ENCODE measurements around the gene FADS6.
A peak's percentile ranks its signal among the peaks of the same experiment; 100 is the strongest.

Gene FADS6

DNA sequence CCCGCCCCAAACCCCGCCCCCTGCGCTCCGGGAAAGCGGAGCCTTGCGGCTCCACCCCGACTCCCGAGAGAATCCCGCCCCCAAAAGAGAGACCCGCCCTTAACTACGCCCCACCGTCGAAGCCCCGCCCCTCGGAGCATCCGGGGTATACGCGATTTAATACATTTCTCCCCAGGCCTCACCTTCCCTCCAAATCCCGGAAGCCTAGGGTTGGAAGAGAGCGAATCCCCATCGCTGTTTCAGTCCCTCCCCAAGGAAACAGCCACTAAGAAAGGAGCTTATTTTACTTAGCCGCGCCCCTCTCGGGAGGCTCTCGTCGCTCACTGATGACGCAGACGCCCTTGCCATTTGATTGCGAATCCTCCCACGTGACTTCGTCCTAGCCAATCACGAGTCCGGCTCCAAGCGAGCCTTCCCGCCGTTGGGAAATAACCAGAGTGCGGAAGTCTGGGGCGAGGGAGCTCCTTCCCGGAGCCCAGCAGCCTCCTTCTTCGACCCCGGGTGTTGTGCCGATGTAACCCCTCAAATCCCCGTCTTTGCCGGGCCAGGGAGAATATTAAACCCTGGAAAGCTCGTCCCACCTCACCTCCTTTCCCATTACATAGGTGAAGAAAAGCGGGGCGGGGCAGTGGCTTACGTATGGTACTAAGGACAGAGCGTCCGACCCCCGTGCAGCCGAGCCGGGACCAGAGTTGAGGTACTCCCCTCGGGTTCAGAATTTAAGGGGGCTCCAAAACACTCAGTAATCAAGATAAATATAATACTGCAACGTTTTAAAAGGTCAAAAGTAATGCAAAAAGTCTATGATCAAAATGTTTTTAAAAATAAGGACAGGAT lies 20.2 kb downstream of the FADS6 start:
- Histone ChIP-seq H3F3A (ENCODE audit: insufficient read depth, low read length) (0 out of 2 replicates have a peak, but pooled peaks cover 4% of the 10 kb centered on the region), H3K36me3 (replicated peaks; ENCODE audit: insufficient read depth, low read length) (no peaks in the 10 kb centered on the region), H3K9me3 (replicated peaks; ENCODE audit: insufficient read depth, low read length) (no peaks in the 10 kb centered on the region), H3K27ac (ENCODE audit: low read length) (peak overlapping the region; percentile 56; the same call in 1 of the 2 replicates), H2AFZ (ENCODE audit: low read length) (peak overlapping the region; percentile 51), H3K79me2 (ENCODE audit: low read length) (no peaks in the 10 kb centered on the region), H3K9me2 (replicated peaks; ENCODE audit: insufficient read depth, low read length) (no peaks in the 10 kb centered on the region), H3K4me3 (ENCODE audit: low read length) (peak overlapping the region; percentile 87), H3K4me2 (ENCODE audit: low read depth, low read length) (peak overlapping the region; percentile 84), H3K4me1 (ENCODE audit: low read length) (peaks cover 24% of the 10 kb centered on the region; the same call in 1 of the 2 replicates), H4K20me1 (ENCODE audit: insufficient read depth, low read length) (no peaks in the 10 kb centered on the region), H3K9ac (ENCODE audit: low read length) (peak overlapping the region; percentile 86), H3K27me3 (replicated peaks; ENCODE audit: insufficient read depth, low read length) (peaks cover 14% of the 10 kb centered on the region)
- DNase-seq = peak; percentile 100
- no peak for TF ChIP-seq EZH2 (optimal IDR thresholded peaks at IDR 0.05; ENCODE audit: low read depth, low read length)

DNA sequence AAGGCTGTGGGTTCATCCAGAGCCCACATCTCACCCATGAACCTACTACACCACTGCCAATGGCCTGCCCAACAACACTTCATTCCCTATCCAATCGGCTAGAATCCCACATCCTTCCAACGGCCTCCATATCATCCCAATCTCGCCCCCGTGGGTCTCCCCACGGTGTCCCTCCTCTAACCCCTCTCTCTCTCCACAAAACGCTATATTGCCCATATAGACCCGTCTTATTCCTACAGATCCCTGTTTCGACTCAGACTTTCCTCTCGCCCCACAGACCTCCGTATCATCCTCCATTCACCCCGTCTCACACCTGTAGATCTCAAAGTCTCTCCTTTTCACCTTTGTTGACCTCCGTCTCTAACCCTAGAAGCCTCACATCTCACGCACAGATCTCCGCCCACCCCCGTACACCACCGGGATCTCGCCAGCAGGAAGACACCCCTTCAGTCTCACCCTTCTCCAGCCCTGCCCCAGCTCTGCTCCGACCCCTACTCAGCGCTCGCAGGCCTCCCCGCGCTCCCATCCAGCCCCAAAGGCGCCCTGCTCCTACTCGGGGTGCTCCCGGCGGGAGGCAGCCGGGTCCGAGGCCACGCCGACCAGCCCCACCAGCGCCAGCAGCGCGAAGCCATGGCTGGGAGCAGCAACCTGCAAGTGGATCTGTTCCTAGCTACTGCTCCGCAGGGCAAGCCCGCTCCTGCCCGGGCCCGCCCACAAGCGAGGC lies 21.0 kb downstream of the FADS6 start, which contains the start of gene FDXR:
Gene FDXR (minus strand): TSS at position 682 of the 724 bp plus-strand sequence. CDS start 50 bp downstream, at position 632.
- no peaks in the 10 kb centered on the region for H3K79me2 ChIP-seq (ENCODE audit: low read length)
- H3K4me2 ChIP-seq (ENCODE audit: low read depth, low read length) = peak within 1 kb of the TSS; percentile 98
- no peaks in the 10 kb centered on the region for H4K20me1 ChIP-seq (ENCODE audit: insufficient read depth, low read length)
- H3K4me3 ChIP-seq (ENCODE audit: low read length) = peak within 1 kb of the TSS; percentile 87
- no peak for DNase-seq
- H3K36me3 ChIP-seq (replicated peaks; ENCODE audit: insufficient read depth, low read length) = no peaks in the 10 kb centered on the region
- peak within 1 kb of the TSS; percentile 97 for H2AFZ ChIP-seq (ENCODE audit: low read length)
- no peaks in the 10 kb centered on the region for H3K9me2 ChIP-seq (replicated peaks; ENCODE audit: insufficient read depth, low read length)
- TF ChIP-seq CTCF (IDR thresholded peaks at IDR 0.05; ENCODE audit: low read length) (no peak), EZH2phosphoT487 (IDR thresholded peaks at IDR 0.05; ENCODE audit: low read length) (no peak), EZH2 (optimal IDR thresholded peaks at IDR 0.05; ENCODE audit: low read depth, low read length) (no peak)
- H3K9ac ChIP-seq (ENCODE audit: low read length) = peak within 1 kb of the TSS; percentile 86
- 0 out of 2 replicates have a peak, but pooled peaks cover 4% of the 10 kb centered on the region for H3F3A ChIP-seq (ENCODE audit: insufficient read depth, low read length)
- peaks cover 24% of the 10 kb centered on the region; the same call in 1 of the 2 replicates for H3K4me1 ChIP-seq (ENCODE audit: low read length)
- H3K9me3 ChIP-seq (replicated peaks; ENCODE audit: insufficient read depth, low read length) = no peaks in the 10 kb centered on the region
- H3K27ac ChIP-seq (ENCODE audit: low read length) = peak within 1 kb of the TSS; percentile 56; the same call in 1 of the 2 replicates
- peaks cover 6% of the 10 kb centered on the region for H3K27me3 ChIP-seq (replicated peaks; ENCODE audit: insufficient read depth, low read length)

GRCh38 chr17:74871356-74872076 lies 21.9 kb downstream of the FADS6 start:
- H3K27me3 ChIP-seq (replicated peaks; ENCODE audit: insufficient read depth, low read length) = no peaks in the 10 kb centered on the region
- no peak overlapping the region for H3K27ac ChIP-seq (ENCODE audit: low read length)
- H2AFZ ChIP-seq (ENCODE audit: low read length) = no peak overlapping the region
- H3K4me3 ChIP-seq (ENCODE audit: low read length) = no peak overlapping the region
- no peaks in the 10 kb centered on the region for H3K9me3 ChIP-seq (replicated peaks; ENCODE audit: insufficient read depth, low read length)
- no peaks in the 10 kb centered on the region for H4K20me1 ChIP-seq (ENCODE audit: insufficient read depth, low read length)
- H3K79me2 ChIP-seq (ENCODE audit: low read length) = no peaks in the 10 kb centered on the region
- no peaks in the 10 kb centered on the region for H3K36me3 ChIP-seq (replicated peaks; ENCODE audit: insufficient read depth, low read length)
- TF ChIP-seq EZH2 (optimal IDR thresholded peaks at IDR 0.05; ENCODE audit: low read depth, low read length) = no peak
- no peak for TF ChIP-seq EZH2phosphoT487 (IDR thresholded peaks at IDR 0.05; ENCODE audit: low read length)
- TF ChIP-seq CTCF (IDR thresholded peaks at IDR 0.05; ENCODE audit: low read length) = no peak
- H3K9ac ChIP-seq (ENCODE audit: low read length) = no peak overlapping the region
- 0 out of 2 replicates have a peak, but pooled peaks cover 4% of the 10 kb centered on the region for H3F3A ChIP-seq (ENCODE audit: insufficient read depth, low read length)
- H3K4me1 ChIP-seq (ENCODE audit: low read length) = peaks cover 24% of the 10 kb centered on the region; the same call in 1 of the 2 replicates
- DNase-seq = no peak
- peak overlapping the region; percentile 98; the same call in 1 of the 2 replicates for H3K4me2 ChIP-seq (ENCODE audit: low read depth, low read length)
- no peaks in the 10 kb centered on the region for H3K9me2 ChIP-seq (replicated peaks; ENCODE audit: insufficient read depth, low read length)
